Measurements from ENCODE around the gene HCRT.

DNA sequence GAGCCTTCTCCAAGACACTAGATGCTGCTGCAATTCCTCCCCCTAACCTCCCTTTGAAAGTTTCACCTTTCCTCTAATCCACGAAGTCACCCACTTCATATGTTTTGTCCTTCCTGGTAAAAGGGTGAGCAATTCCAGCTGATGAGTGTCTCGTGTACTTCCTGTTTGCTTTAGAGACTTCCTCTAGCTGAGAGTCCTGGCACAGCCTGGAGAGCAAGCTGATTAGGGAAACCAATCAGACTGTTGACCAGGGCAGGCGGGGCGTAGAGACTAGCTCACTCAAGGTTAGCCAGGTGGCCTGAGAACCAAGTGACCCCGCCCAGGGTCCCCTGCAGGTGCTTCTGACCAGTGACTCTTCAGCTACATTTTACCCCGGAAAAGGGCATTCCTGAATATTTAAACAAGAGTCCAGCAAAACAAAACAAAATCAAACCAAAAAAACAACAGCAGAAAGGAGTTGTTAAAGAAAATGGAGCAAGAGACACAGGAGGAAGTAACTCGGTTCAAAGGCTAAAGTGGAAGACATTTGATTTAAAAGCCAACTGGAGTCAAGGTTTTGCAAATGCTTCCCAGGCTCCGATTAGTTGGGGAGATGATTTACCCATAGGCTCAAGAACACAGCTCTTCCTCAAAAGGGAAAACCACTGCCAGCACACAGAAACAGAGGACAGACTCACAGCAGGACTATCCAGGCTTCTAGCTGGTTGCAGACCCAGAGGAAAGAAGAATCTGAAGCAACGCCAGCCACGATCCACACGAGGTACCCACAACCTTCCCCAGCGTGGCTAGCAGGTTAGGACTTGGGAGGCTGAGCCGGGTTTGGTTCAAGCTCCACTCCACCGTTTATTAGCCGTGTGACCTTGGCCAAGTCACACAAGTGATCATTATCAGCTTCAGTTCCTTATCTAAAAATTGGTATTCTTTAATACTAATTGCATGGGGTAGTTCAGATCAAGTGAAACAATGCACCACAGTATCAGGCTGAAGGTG, 49.3 kb downstream of the HCRT start:
- TF ChIP-seq, protein P1, sequence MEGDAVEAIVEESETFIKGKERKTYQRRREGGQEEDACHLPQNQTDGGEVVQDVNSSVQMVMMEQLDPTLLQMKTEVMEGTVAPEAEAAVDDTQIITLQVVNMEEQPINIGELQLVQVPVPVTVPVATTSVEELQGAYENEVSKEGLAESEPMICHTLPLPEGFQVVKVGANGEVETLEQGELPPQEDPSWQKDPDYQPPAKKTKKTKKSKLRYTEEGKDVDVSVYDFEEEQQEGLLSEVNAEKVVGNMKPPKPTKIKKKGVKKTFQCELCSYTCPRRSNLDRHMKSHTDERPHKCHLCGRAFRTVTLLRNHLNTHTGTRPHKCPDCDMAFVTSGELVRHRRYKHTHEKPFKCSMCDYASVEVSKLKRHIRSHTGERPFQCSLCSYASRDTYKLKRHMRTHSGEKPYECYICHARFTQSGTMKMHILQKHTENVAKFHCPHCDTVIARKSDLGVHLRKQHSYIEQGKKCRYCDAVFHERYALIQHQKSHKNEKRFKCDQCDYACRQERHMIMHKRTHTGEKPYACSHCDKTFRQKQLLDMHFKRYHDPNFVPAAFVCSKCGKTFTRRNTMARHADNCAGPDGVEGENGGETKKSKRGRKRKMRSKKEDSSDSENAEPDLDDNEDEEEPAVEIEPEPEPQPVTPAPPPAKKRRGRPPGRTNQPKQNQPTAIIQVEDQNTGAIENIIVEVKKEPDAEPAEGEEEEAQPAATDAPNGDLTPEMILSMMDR (IDR thresholded peaks at IDR 0.05), result no peak
- peak; percentile 57 for TF ChIP-seq POLR2A (IDR thresholded peaks at IDR 0.05)
- TF ChIP-seq POLR2AphosphoS5 (IDR thresholded peaks at IDR 0.05), result peak; percentile 74 to 89 (median 79)

All from transverse colon (tissue), 4 donors.